ENCODE data around the gene CAMSAP3.

CAMSAP3 gene

DNA sequence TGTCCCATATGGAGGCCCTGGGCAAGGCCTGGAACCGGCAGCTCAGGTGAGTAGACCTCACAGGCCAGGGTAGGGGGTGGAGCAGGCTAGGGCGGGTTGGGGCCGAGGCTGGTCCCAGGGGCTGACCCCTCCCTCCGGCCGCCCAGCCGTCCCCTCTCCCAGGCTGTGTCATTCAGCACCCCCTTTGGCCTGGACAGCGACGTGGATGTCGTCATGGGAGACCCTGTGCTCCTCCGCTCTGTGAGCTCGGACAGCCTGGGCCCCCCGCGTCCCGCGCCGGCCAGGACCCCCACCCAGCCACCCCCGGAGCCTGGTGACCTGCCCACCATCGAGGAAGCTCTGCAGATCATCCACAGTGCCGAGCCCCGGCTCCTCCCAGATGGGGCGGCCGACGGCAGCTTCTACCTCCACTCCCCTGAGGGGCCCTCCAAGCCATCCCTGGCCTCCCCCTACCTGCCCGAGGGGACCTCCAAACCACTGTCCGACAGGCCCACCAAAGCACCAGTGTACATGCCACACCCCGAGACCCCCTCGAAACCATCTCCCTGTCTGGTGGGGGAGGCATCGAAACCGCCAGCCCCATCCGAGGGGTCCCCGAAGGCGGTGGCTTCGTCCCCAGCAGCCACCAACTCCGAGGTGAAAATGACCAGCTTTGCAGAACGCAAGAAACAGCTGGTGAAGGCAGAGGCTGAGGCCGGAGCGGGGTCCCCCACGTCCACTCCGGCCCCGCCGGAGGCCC is 16.0 kb downstream of the CAMSAP3 start:
- no peak overlapping the region for H3K4me3 ChIP-seq (replicated peaks; ENCODE audit: low read depth, low read length)
- DNase-seq (ENCODE audit: extremely low read depth, low read depth), result no peak
- TF ChIP-seq, protein P1, sequence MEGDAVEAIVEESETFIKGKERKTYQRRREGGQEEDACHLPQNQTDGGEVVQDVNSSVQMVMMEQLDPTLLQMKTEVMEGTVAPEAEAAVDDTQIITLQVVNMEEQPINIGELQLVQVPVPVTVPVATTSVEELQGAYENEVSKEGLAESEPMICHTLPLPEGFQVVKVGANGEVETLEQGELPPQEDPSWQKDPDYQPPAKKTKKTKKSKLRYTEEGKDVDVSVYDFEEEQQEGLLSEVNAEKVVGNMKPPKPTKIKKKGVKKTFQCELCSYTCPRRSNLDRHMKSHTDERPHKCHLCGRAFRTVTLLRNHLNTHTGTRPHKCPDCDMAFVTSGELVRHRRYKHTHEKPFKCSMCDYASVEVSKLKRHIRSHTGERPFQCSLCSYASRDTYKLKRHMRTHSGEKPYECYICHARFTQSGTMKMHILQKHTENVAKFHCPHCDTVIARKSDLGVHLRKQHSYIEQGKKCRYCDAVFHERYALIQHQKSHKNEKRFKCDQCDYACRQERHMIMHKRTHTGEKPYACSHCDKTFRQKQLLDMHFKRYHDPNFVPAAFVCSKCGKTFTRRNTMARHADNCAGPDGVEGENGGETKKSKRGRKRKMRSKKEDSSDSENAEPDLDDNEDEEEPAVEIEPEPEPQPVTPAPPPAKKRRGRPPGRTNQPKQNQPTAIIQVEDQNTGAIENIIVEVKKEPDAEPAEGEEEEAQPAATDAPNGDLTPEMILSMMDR (IDR thresholded peaks at IDR 0.05; ENCODE audit: low read depth, low read length, missing control alignments), result no peak

- H3K4me3 ChIP-seq (replicated peaks; ENCODE audit: low read depth, low read length), result no peak overlapping the region
- TF ChIP-seq, protein P1 (IDR thresholded peaks at IDR 0.05; ENCODE audit: low read depth, low read length, missing control alignments), result no peak
- DNase-seq (ENCODE audit: extremely low read depth, low read depth), result no peak
These were observed 16.9 kb downstream of the CAMSAP3 start for GRCh38 chr19:7612282-7613274.

GRCh38 chr19:7614859-7615741 is 19.4 kb downstream of the CAMSAP3 start:
- no peak for DNase-seq (ENCODE audit: extremely low read depth, low read depth)
- TF ChIP-seq, protein P1 (IDR thresholded peaks at IDR 0.05; ENCODE audit: low read depth, low read length, missing control alignments), result no peak
- H3K4me3 ChIP-seq (replicated peaks; ENCODE audit: low read depth, low read length), result no peak overlapping the region

DNA sequence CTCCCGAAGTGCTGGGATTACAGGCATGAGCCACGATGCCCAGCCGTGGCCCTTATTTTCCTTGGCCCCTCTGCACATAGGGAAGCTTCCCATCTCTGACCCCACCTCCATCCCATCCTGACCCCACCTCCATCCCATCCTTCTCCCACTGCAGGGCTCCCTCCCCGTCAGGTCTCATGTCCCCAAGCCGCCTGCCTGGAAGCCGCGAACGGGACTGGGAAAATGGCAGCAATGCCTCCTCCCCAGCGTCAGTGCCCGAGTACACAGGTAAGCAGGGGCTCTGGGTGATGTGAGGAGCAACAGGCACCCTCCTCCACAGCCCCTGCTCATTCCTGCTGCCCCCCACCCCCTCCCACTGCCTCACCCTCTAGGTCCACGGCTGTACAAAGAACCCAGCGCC is 21.5 kb downstream of the CAMSAP3 start:
- no peak for DNase-seq (ENCODE audit: extremely low read depth, low read depth)
- H3K4me3 ChIP-seq (replicated peaks; ENCODE audit: low read depth, low read length), result no peak overlapping the region
- TF ChIP-seq, protein P1 (IDR thresholded peaks at IDR 0.05; ENCODE audit: low read depth, low read length, missing control alignments), result no peak

DNA sequence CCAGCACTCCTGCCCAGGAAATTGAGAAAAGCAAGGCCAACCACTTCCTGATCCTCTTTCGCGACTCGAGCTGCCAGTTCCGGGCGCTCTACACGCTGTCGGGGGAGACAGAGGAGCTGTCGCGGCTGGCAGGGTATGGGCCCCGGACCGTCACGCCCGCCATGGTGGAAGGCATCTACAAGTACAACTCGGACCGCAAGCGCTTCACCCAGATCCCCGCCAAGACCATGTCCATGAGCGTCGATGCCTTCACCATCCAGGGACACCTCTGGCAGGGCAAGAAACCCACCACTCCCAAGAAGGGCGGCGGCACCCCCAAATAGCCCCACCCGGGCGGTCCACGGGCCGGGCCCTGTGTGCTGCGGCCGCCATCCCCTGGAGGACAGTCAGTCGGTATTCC is 22.1 kb downstream of the CAMSAP3 start:
- H3K4me3 ChIP-seq (replicated peaks; ENCODE audit: low read depth, low read length), result no peak overlapping the region
- no peak for DNase-seq (ENCODE audit: extremely low read depth, low read depth)
- TF ChIP-seq, protein P1 (IDR thresholded peaks at IDR 0.05; ENCODE audit: low read depth, low read length, missing control alignments), result no peak

- TF ChIP-seq, protein P1 (IDR thresholded peaks at IDR 0.05; ENCODE audit: low read depth, low read length, missing control alignments), result no peak
- H3K4me3 ChIP-seq (replicated peaks; ENCODE audit: low read depth, low read length), result no peak overlapping the region
- DNase-seq (ENCODE audit: extremely low read depth, low read depth), result no peak
These were observed 22.7 kb downstream of the CAMSAP3 start for GRCh38 chr19:7618348-7618747.

Data from HFF-Myc (cell line).